Mucosa of stomach (tissue), 1 donor: ENCODE measurements around the gene TIPARP.
"Not testable (repeated sequence)": the region's sequence is repeated elsewhere in the genome, so short reads cannot be mapped to it uniquely, and the experiment has no call there.

ENCODE experiments used
- H3K27me3 ChIP-seq: one replicate; pipeline ENCODE4 v1.7.0; 2013; ENCODE audit warnings: mild to moderate bottlenecking, low read length; ENCODE audit not compliant: control insufficient read depth, insufficient read depth
- H3K36me3 ChIP-seq: one replicate; pipeline ENCODE4 v1.7.0; 2013; ENCODE audit warnings: low read length; ENCODE audit not compliant: control insufficient read depth, insufficient read depth
- H3K4me1 ChIP-seq: one replicate; pipeline ENCODE4 v1.7.0; 2013; ENCODE audit warnings: mild to moderate bottlenecking, low read length; ENCODE audit not compliant: control insufficient read depth, insufficient read depth
- H3K4me3 ChIP-seq: one replicate; pipeline ENCODE4 v1.7.0; 2013; ENCODE audit warnings: low read length
- H3K9ac ChIP-seq: one replicate; pipeline ENCODE4 v1.7.0; 2013; ENCODE audit warnings: mild to moderate bottlenecking, low read length, moderate library complexity
- H3K9me3 ChIP-seq: one replicate; pipeline ENCODE4 v1.7.0; 2013; ENCODE audit warnings: mild to moderate bottlenecking, low read length, moderate library complexity; ENCODE audit not compliant: control insufficient read depth
- donor health status: Pancreatic carcinoma.

Gene TIPARP

DNA sequence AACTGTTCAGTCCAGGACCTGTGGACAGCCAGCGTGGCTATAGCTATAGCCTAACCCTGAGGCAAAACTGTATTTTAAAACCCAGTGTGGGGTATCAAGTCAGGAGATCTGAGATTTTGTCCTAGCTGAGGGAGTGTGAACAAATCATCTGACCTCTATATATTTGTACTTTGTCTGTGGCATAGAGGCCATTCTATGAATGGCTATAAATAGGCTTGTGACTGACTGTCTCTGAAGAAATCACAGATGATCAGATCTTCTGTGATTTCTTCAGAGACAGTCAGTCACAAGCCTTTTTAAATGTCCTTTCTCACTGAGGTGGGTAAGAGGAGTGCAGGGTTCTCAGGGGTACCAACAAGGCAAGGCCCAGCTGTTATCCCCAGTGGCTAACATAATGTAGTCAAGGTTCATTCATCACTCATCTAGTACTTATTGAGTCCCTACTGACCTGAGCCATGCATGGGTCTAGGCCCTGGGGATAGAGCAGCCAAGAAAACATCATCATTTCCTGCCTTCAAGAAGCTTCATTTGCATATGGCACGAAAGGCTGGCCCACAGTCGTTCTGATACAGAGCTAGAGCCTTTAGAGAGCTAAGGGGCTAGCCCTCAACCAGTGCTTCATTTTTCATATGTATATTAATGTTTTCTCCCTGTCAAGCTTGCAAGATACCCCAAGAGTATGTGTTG lies 53.3 kb downstream of the TIPARP start:
- H3K4me1 ChIP-seq = peaks cover 49% of the 10 kb centered on the region
- H3K9ac ChIP-seq = no peak overlapping the region
- no peaks in the 10 kb centered on the region for H3K9me3 ChIP-seq
- H3K36me3 ChIP-seq = no peaks in the 10 kb centered on the region
- no peaks in the 10 kb centered on the region for H3K27me3 ChIP-seq
- no peak overlapping the region for H3K4me3 ChIP-seq

DNA sequence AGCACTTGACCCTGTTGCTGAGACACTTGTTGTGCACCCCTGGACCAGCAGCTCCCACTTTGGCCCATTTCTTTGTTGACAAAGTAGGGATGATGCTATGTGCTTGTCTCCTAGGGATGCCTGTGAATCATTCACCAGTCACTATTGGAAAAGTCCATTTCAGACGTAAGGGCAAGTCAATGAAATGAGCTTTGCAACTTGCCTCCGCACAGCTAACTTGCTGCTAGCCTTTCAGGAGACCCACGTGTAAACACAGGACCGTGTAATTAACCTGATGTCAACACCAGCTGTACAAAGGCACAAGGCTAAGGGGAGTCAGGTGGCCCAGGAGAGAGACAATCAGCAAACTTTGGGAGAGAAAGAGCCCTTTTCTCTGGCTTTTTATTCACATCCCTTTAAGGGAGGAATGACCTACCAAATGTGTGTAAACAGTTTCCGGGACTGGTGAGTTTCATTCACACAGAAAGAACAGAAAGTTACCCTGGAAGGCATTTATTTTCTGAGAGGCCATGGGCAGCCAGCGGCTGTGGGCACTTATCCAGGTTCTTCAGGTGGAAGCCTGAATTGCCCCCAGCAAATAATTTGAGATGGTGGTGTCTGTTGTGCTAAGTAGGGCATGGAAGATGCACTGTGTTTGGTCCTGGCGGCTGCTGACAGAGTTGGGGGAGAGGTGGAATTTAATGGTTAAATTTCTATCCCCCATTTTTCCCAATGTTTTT lies 54.0 kb downstream of the TIPARP start:
- no peaks in the 10 kb centered on the region for H3K36me3 ChIP-seq
- peaks cover 42% of the 10 kb centered on the region for H3K4me1 ChIP-seq
- H3K4me3 ChIP-seq = no peak overlapping the region
- H3K9me3 ChIP-seq = no peaks in the 10 kb centered on the region
- H3K27me3 ChIP-seq = no peaks in the 10 kb centered on the region
- H3K9ac ChIP-seq = no peak overlapping the region

- H3K4me3 ChIP-seq = no peak overlapping the region
- H3K9me3 ChIP-seq = no peaks in the 10 kb centered on the region
- no peaks in the 10 kb centered on the region for H3K36me3 ChIP-seq
- peaks cover 39% of the 10 kb centered on the region for H3K4me1 ChIP-seq
- H3K27me3 ChIP-seq = no peaks in the 10 kb centered on the region
- no peak overlapping the region for H3K9ac ChIP-seq
Observed at GRCh38 chr3:156729460-156730179, 55.2 kb downstream of the TIPARP start.

- Histone ChIP-seq H3K9ac (no peak overlapping the region), H3K9me3 (no peaks in the 10 kb centered on the region), H3K4me3 (no peak overlapping the region), H3K4me1 (peaks cover 18% of the 10 kb centered on the region), H3K36me3 (no peaks in the 10 kb centered on the region), H3K27me3 (no peaks in the 10 kb centered on the region)
Observed at GRCh38 chr3:156731813-156732212, 57.4 kb downstream of the TIPARP start.

GRCh38 chr3:156732261-156732660 lies 57.9 kb downstream of the TIPARP start:
- H3K4me1 ChIP-seq = peaks cover 13% of the 10 kb centered on the region
- no peak overlapping the region for H3K4me3 ChIP-seq
- no peaks in the 10 kb centered on the region for H3K27me3 ChIP-seq
- H3K9ac ChIP-seq = no peak overlapping the region
- H3K36me3 ChIP-seq = no peaks in the 10 kb centered on the region
- no peaks in the 10 kb centered on the region for H3K9me3 ChIP-seq

GRCh38 chr3:156732715-156733421 lies 58.5 kb downstream of the TIPARP start:
- H3K9me3 ChIP-seq = no peaks in the 10 kb centered on the region

DNA sequence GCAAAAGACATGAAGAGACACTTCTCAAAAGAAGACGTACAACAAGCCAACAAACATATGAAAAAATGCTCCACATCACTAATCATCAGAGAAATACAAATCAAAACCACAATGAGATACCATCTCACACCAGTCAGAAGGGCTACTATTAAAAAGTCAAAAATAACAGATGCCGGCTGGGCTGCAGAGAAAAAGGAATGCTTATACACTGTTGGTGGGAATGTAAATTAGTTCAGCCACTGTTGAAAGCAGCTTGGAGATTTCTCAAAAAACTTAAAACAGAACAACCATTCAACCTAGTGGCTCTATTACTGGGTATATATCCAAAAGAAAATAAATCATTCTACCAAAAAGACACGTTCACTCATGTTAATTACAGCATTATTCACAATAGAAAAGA lies 60.3 kb downstream of the TIPARP start:
- not testable (repeated sequence) for H3K36me3 ChIP-seq, H3K4me1 ChIP-seq, H3K9ac ChIP-seq, H3K4me3 ChIP-seq, H3K27me3 ChIP-seq, H3K9me3 ChIP-seq

More at GRCh38 chr3:156732715-156733421, 58.5 kb downstream of the TIPARP start:
- no peak overlapping the region for H3K4me3 ChIP-seq
- H3K4me1 ChIP-seq = peaks cover 8% of the 10 kb centered on the region
- H3K9ac ChIP-seq = no peak overlapping the region
- H3K27me3 ChIP-seq = no peaks in the 10 kb centered on the region
- H3K36me3 ChIP-seq = no peaks in the 10 kb centered on the region

GRCh38 chr3:156735471-156735870 lies 61.1 kb downstream of the TIPARP start:
- H3K36me3 ChIP-seq = no peaks in the 10 kb centered on the region
- no peak overlapping the region for H3K9ac ChIP-seq
- no peak overlapping the region for H3K4me3 ChIP-seq
- H3K4me1 ChIP-seq = no peaks in the 10 kb centered on the region
- H3K9me3 ChIP-seq = no peaks in the 10 kb centered on the region
- H3K27me3 ChIP-seq = no peaks in the 10 kb centered on the region

DNA sequence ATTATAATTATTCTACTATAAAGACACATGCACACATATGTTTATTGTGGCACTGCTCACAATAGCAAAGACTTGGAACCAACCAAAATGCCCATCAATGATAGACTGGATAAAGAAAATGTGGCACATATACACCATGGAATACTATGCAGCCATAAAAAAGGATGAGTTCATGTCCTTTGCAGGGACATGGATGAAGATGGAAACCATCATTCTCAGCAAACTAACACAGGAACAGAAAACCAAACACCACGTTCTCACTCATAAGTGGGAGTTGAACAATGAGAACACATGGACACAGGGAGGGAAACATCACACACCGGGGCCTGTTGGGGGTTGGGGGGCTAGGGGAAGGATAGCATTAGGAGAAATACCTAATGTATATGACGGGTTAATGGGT lies 62.7 kb downstream of the TIPARP start:
- not testable (repeated sequence) for H3K4me1 ChIP-seq, H3K4me3 ChIP-seq, H3K27me3 ChIP-seq, H3K36me3 ChIP-seq, H3K9ac ChIP-seq, H3K9me3 ChIP-seq

GRCh38 chr3:156738251-156738650 lies 63.9 kb downstream of the TIPARP start:
- peaks cover 6% of the 10 kb centered on the region for H3K4me1 ChIP-seq
- no peaks in the 10 kb centered on the region for H3K27me3 ChIP-seq
- no peak overlapping the region for H3K9ac ChIP-seq
- H3K4me3 ChIP-seq = no peak overlapping the region
- H3K9me3 ChIP-seq = no peaks in the 10 kb centered on the region
- H3K36me3 ChIP-seq = no peaks in the 10 kb centered on the region

DNA sequence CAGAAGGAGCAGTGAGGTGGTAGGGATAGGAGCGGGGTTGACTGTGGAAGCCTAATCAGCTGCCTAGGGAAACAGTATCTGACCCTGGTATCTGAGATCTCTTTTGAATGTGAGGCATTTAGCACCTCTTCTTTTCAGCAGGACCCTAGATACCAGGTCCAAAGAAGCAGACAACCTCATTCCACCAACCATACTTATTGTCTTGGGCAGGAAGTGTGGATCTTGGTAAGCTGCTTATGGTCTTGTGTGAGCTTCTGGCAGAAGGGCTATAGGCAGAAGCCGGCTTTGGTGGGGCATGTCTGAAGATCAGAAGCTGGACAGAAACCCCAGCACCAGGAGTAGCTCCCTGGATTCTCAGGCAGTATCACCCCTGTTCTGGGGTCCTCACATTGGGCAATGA lies 65.6 kb downstream of the TIPARP start:
- Histone ChIP-seq H3K9ac (no peak overlapping the region), H3K27me3 (no peaks in the 10 kb centered on the region), H3K4me3 (no peak overlapping the region), H3K9me3 (no peaks in the 10 kb centered on the region), H3K4me1 (peaks cover 6% of the 10 kb centered on the region), H3K36me3 (no peaks in the 10 kb centered on the region)

DNA sequence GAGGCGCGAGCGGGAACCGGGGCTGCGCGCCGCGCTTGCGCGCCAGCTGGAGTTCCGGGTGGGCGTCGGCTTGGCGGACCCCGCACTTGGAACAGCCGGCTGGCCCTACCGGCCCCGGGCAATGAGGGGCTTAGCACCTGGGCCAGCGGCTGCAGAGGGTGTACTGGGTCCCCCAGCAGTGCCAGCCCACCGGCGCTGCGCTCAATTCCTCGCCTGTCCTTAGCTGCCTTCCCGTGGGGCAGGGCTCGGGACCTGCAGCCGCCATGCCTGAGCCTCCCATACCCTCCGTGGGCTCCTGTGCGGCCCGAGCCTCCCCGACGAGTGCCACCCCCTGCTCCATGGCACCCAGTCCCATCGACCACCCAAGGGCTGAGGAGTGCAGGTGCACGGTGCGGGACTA lies 66.2 kb downstream of the TIPARP start:
- not testable (repeated sequence) for H3K4me1 ChIP-seq, H3K9ac ChIP-seq, H3K4me3 ChIP-seq, H3K36me3 ChIP-seq, H3K9me3 ChIP-seq, H3K27me3 ChIP-seq
